Glutamatergic neuron (in vitro differentiated cells): ENCODE data around the gene MBTD1. TPM values are rescaled to one million over a fixed set of nuclear protein-coding genes. Genes with fewer than 3 reads are reported as not detected.

ENCODE experiments used
- DNase-seq: peaks from one replicate; pipeline ENCODE4 v3.0.0; 2022
- H3K27ac Mint-ChIP-seq: one replicate; pipeline ENCODE4 v1.8.0; 2020; ENCODE audit warnings: mild to moderate bottlenecking, mixed read lengths, inconsistent platforms; ENCODE audit not compliant: unreplicated experiment
- H3K27me3 Mint-ChIP-seq: one replicate; pipeline ENCODE4 v1.8.0; 2020; ENCODE audit warnings: mild to moderate bottlenecking, moderate library complexity, mixed read lengths, inconsistent platforms; ENCODE audit not compliant: unreplicated experiment
- H3K36me3 Mint-ChIP-seq: one replicate; pipeline ENCODE4 v1.8.0; 2020; ENCODE audit warnings: mild to moderate bottlenecking, mixed read lengths, inconsistent platforms; ENCODE audit not compliant: unreplicated experiment
- H3K4me1 Mint-ChIP-seq: one replicate; pipeline ENCODE4 v1.8.0; 2020; ENCODE audit warnings: mild to moderate bottlenecking, low read depth, mixed read lengths, inconsistent platforms; ENCODE audit not compliant: unreplicated experiment
- H3K4me3 Mint-ChIP-seq: one replicate; pipeline ENCODE4 v1.8.0; 2020; ENCODE audit warnings: mild to moderate bottlenecking, mixed read lengths, inconsistent platforms; ENCODE audit not compliant: unreplicated experiment
- H3K9me3 Mint-ChIP-seq: one replicate; pipeline ENCODE4 v1.8.0; 2020; ENCODE audit warnings: mild to moderate bottlenecking, moderate library complexity, mixed read lengths, inconsistent platforms; ENCODE audit not compliant: unreplicated experiment
- CTCF ChIP-seq: fragments of 200-600 bp; sonication (generic); IDR thresholded peaks from one replicate; pipeline ENCODE4 v1.5.0; 2021; ENCODE audit not compliant: partially characterized antibody, unreplicated experiment
- total RNA-seq: library from RNA; stranded (reverse); fragmentation: NEBNext Ultra II Directional; extraction: Animal tissue kit (Norgen Biotek cat#: 25700); gene quantifications from one replicate; pipeline ENCODE4 v1.2.1, GENCODE V29; 2021; ENCODE audit not compliant: unreplicated experiment

Gene MBTD1
- total RNA-seq, 1 donor from 2014 or later = 32.3 TPM

GRCh38 chr17:51255673-51256072, 4.2 kb downstream of the MBTD1 start:
- Mint-ChIP-seq H3K9me3 (peaks cover 8% of the 10 kb centered on the region), H3K36me3 (peaks cover 5% of the 10 kb centered on the region), H3K27ac (no peak overlapping the region), H3K4me3 (no peak overlapping the region), H3K4me1 (peaks cover 12% of the 10 kb centered on the region), H3K27me3 (peaks cover 12% of the 10 kb centered on the region)
- DNase-seq = no peak
- no peak for TF ChIP-seq CTCF

DNA sequence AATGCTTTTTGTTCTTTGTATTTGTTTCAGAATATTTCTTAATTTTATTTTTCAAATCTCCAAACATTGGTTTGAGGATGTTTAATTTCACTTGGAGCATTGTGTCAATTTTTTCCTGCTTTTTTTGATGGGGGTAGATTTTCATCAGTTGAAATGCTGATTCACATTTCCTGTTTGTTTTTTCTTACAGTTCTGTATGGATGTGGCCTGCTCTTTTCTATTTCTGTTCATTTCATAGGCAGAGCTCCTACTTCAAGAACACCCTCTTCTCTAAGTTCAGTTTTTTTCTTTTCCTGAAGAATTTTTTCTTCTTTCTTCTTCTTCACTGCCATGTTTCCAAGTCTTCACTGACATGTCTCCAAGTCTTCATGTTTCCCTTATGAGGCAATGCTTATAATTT, 8.8 kb downstream of the MBTD1 start:
- Mint-ChIP-seq H3K27me3 (peaks cover 2% of the 10 kb centered on the region), H3K4me1 (no peaks in the 10 kb centered on the region), H3K27ac (no peak overlapping the region), H3K36me3 (peaks cover 5% of the 10 kb centered on the region), H3K9me3 (no peaks in the 10 kb centered on the region), H3K4me3 (no peak overlapping the region)
- no peak for DNase-seq
- no peak for TF ChIP-seq CTCF

DNA sequence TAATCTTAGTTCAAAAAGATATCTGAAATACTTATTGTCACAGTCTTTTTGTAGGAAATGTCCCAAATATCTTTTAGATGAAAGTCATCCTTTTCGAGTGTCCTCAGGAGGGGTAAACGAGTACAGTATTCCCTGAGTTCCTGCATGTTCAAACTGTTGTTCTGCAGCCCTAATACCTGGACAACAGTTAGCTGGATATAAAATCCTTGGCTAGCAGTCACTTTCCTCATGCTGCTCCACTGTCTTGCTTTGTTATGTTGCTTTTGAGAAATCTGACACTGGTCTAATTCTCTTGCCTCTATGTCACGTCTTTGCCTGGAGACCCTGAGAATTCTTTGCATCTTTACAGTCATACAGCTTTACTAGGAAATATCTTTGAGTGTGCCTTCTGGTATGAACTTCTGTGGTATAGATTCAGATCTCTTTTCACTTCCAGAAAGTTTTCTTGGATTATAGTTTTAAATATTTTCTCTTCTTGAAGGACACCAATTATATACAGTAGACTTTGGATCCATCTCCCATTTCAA, 9.5 kb downstream of the MBTD1 start:
- TF ChIP-seq CTCF = no peak
- no peak overlapping the region for H3K4me3 Mint-ChIP-seq
- peaks cover 2% of the 10 kb centered on the region for H3K27me3 Mint-ChIP-seq
- H3K36me3 Mint-ChIP-seq = peaks cover 5% of the 10 kb centered on the region
- H3K9me3 Mint-ChIP-seq = no peaks in the 10 kb centered on the region
- no peak overlapping the region for H3K27ac Mint-ChIP-seq
- H3K4me1 Mint-ChIP-seq = no peaks in the 10 kb centered on the region
- DNase-seq = no peak

DNA sequence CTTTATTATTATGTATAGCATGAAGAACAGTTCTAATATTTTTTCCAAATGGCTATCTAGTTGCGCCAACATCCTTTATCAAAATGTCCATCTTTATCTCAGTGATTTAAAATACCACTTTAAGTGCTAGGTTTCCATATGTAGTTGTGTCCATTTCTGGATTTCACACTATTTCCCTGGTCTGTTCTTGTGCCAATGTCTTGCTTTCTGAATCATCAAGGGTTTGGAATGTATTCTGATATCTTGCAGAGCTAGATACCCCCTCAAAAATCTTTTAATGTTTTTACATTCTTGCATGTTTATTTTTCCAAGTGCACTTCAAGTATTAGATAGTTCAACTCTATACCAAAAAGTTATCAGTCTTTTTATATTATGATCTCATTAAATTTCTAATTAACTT, 14.3 kb downstream of the MBTD1 start:
- Mint-ChIP-seq H3K36me3 (no peaks in the 10 kb centered on the region), H3K9me3 (no peaks in the 10 kb centered on the region), H3K4me1 (no peaks in the 10 kb centered on the region), H3K4me3 (no peak overlapping the region), H3K27me3 (no peaks in the 10 kb centered on the region), H3K27ac (no peak overlapping the region)
- no peak for TF ChIP-seq CTCF
- no peak for DNase-seq

GRCh38 chr17:51244041-51244440, 15.8 kb downstream of the MBTD1 start:
- H3K9me3 Mint-ChIP-seq = no peaks in the 10 kb centered on the region
- H3K27ac Mint-ChIP-seq = no peak overlapping the region
- no peak overlapping the region for H3K4me3 Mint-ChIP-seq
- no peak for TF ChIP-seq CTCF
- H3K4me1 Mint-ChIP-seq = no peaks in the 10 kb centered on the region
- DNase-seq = no peak
- no peaks in the 10 kb centered on the region for H3K27me3 Mint-ChIP-seq
- no peaks in the 10 kb centered on the region for H3K36me3 Mint-ChIP-seq
